ENCODE results near the gene RAB14.

RAB14 gene

DNA sequence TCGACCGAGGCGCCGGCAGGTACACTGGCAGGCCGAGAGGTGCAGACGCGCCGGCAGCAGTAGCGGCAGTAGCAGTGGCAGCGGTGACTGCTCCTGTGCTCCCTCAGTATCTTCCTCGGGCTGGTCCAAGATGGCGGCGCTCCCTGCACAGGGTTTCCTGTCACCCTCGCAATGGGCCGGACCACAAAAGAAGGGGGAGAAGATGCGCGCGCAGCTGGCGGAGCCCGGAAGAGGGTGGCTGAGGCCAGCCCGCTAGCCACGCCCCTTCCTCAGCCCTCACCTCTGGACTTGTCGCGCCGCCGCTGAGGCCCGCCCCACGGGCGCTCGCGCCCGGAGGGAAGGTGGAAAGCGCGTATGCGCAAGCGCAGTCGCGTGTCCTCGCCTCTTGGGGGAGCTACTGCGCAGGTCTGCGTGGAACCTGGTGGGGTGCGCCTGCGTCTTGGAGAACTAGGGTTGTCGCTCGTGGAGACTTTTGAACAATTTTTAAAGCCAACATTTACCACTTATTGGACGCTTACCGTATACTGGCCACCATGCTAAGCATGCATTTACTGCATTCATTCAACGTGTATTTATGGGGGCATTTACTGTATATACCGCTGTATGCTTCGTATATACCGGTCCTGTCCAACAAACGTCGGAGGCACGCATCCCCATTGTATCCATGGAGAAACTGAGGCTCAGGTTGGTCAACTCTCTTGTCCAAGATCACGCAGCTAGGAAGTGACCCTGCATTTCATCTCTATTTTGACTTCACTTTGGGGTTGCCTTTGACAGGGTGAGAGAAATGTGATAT lies at the start of gene RAB14:
Gene RAB14 (minus strand): TSS at position 132 of the 796 bp plus-strand sequence. CDS start 8,457 bp downstream, outside the sequence.
- peak; percentile 96 for DNase-seq

DNA sequence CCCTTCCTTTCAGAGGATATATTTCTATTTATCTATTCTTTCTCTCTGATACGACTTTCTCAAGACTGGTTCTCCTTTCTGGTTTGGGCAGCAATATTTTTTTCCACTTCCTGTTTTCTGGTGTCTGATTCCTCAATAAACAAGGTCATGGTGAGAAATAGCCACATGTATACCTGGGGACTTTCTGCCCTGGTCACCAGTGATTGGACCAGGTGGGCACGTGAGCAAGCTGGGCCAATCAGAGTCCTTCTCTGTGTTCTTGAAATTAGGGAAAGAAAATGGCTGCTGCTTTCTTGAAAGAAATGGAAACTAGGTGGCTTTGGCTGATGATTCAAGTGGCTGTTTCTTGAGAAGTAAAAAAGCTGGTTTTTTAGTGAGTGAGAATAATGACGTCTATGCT lies 47.9 kb upstream of the RAB14 start:
- DNase-seq = peak; percentile 51

GRCh38 chr9:121246821-121247561 lies 45.3 kb upstream of the RAB14 start:
- no peak for DNase-seq

DNA sequence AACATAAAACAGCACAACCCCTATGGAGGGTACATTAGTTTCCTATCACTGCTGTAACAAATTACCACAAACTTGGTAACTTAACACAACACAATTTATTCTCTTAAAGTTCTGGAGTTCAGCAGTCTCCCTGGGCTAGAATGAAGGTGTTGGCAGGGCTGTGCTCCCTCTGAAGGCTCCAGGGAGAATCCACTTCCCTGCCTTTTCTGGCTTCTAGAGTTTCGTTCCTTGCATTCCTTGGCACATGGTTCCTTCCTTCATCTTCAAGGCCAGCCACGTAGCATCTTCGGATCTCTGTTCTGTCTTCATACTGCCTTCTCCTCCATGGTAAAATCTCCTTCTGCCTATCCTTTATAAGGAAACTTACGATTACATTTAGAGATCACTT lies 41.3 kb upstream of the RAB14 start:
- DNase-seq = no peak

DNA sequence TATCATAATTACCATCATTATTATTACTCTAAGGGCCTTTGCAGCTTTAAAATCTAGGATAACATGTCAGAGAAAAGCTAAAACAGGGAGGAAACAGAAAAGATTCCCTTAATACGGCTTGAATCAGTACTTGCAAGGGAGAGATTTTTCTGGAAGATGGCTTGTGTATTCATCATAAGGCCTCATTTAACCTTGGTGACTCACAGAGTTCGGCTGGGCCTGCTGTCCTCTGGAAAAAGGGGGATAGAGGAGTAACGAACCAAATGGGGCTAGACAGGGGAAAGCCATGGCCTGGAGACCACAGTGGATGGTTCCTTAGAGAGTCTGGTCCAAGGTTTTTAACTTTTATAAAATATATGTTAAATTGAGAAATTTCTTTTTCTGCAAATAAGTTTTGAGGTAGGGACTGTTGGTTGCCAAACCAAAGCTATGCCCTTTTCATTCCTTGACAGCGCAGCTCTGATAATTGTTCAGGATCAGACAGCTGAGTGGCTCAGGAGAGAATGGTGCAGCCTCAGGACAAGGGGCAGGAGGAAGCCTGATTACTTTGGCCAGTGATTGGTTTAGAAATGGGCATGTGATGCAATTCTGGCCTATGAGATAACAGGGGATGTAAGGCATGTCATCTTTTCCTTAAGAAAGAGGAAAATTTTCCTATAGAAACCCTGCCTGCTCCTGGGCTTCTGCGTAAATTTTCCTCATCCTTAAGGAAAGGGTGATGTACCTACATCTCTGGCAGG lies 40.7 kb upstream of the RAB14 start:
- no peak for DNase-seq

DNA sequence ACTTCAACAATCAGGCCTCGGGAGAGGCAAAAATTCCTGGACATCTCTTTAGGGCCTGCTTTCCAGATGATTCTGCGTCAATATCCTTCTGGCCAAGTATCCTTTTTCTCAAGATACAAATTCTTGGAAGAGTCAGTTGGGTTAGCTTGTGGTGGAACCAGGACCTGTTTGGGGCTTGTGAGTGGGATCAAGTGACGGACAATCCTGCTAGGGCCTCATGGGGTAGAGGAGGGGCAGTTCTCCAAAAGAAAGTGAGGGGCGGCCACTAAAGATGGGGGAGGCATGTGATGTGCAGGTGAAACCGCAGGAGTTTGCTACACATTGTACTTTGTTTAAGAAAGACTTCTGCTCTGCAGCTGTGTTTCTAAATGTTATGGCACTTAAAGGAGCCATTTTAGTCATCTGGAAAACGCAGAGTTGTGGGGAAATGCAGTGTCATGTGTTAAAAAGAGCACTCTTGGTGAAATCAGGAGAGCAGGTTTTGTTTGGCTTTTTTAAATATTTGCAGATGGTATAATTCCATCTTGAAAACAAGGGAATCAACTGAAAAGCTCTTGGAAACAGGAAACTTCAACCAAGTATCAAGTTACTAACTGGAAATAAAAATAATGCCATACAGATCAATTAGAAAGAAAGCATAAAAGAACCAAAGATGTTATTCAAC lies 38.9 kb upstream of the RAB14 start:
- DNase-seq = no peak

DNA sequence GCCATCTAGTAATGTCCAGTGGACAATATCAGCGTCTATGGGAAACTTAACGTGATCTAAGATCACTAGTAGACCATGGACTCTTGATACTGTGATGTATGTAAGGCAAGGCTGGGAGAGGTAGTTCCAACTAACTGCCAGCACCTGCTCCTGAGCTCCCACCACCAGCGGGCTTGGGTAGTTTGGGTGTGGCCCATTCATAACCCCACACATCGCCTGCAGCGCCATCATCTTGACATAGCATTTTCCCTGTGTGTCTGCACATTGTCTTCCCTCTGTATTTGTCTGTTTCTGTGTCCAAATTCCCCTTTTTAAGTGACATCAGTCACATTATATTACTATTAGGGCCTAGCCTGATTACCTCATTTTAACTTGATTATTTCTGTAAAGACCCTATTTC lies 38.2 kb upstream of the RAB14 start:
- DNase-seq = no peak

GRCh38 chr9:121239071-121239470 lies 37.4 kb upstream of the RAB14 start:
- DNase-seq = no peak

DNA sequence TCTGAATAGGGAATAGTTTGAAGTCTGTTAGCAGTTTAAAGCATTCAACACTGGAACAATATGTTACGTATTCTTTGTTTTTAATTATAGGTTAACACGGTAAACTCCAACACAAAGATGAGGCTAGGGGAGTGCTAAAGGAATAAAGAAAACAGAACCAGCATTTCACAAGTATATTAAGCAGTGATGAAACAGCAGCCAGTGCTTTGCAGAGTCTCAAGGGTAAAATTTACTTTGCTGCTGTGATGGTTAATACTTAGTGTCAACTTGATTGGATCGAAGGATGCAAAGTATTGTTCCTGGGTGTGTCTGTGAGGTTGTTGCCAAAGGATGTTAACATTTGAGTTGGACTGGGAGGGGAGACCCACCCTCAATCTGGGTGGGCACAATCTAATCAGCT lies 36.2 kb upstream of the RAB14 start:
- no peak for DNase-seq

- no peak for DNase-seq
Measured at GRCh38 chr9:121235512-121235911, 33.8 kb upstream of the RAB14 start.

- DNase-seq = no peak
Measured at GRCh38 chr9:121234832-121235161, 33.1 kb upstream of the RAB14 start.

DNA sequence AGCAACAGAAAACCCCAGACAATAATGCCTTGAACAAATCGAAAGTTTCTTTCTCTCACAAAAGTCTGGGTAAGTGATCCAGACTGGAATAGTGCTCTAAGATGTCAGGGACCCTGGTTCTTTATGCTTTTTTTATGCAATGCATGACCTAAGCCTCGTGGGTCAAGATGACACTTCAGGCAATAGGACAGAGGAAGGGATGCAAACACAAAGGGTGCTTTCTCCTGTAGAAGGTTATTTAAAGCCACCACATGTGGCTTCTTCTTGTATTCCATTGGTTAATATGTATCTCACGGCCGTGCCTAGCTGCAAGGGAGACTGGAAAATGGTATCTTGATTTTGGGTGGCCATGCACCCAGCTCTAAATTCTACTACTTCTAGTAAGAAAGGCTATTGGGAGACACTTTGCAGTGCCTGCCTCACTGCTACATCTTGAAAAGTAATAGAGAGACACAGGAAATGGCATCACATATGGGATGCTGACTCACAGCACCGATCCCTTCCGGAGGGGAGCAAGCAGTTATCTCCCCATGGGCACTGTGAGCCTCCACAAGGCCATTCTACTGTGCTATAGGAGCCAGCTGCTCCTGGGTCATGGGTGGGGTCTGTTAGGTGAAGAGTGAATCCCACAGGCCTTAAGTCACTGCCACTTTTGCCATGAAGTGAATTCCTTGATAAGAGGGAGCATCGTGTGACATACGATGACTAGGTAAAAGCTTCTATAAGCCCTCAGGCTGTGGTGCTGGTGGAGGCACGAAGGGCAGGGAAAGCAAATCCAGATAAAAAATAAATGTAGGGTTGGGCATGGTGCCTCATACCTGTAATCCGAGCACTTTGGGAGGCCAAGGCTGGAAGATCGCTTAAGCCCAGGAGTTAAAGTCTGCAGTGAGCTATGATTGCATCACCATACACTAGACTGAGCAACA lies 32.5 kb upstream of the RAB14 start:
- peak; percentile 30 for DNase-seq

DNA sequence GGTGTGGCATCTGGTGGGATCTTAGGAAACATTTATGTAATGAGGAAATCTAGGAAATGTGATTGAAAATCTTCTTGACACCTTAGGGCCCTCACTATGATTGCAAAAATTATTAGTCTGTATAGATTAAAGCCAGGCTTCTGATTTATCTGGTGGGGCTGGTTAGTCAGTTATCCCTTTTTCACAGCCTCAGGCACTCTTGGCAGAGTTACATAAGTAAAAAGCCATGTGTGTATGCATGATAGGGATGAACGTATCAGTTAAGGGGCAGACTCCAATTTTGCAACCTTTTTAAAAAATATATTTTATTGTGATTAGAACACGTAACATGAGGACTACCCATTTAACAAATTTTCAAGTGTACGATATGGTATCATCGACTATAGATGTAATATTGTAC lies 30.6 kb upstream of the RAB14 start:
- DNase-seq = no peak

- DNase-seq = no peak
Measured at GRCh38 chr9:121230256-121230655, 28.6 kb upstream of the RAB14 start.

DNA sequence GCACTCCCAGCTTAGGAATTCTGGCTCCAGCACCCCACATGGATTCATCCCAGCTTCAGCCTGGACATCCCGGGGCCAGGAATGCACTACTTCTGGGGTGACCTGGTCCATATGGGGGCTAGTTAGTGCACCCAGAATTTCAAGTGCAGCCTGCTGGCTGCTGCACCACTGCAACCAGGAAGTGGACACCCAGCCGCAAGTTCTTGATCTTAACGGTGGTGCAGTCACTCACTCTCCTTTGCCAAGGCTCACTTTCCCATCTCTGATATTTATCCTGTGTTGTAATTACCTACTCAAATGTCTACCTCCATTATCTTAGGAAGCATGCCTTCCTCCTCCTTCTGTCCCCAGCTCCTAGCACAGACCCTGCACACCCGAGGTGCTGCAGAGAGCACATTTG lies 26.2 kb upstream of the RAB14 start:
- DNase-seq = no peak

GRCh38 chr9:121226175-121226574 lies 24.5 kb upstream of the RAB14 start:
- no peak for DNase-seq

DNA sequence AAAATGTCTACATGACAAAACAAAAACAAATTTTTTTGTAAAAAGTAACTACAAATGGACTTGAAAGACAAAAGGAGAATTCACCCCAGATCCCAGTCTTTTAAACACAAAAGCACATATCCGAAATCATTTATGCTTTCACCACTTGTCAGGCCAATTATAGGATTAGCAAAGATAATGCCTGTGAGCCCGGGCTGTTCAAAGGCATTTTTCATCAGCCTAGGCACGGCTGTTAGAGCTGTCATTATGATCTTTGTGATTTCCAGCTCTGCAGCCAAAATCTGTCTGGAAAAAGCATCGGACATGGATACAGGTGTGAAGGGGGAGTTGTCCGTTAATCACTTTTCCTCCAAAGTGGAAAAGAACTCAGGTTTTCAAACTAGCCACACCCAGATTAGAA lies 23.6 kb upstream of the RAB14 start:
- DNase-seq = no peak

DNA sequence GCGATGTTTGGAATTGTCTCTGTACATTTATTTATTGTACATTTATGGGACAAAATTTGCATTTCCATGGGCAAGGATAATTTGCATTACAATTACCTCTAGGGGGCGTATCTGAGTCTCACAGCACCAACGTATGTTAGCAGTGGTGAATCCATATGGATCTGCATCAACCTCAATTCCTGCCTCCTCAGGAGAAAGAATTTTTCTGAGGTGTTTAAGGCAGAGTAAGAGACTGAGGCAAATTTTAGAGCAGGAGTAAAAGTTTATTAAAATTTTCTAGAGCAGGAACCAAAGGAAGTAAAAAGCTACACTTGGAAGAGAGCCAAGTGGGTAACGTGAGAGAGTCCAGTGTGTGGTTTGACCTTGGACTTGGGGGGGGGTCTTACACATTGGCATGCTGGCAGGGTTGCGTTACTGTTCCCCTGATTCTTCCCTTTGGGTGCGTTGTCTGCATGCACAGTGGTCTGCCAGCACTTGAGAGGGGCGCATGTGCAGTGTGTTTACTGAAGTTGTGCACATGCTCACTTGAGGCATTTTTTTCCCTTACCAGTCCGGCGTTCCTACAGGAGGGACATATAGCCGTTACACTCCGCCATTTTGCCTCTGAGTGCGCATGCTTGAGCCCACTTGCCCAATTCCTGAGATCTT lies 21.0 kb upstream of the RAB14 start:
- no peak for DNase-seq

GRCh38 chr9:121221664-121222055 lies 20.0 kb upstream of the RAB14 start:
- DNase-seq = no peak

DNA sequence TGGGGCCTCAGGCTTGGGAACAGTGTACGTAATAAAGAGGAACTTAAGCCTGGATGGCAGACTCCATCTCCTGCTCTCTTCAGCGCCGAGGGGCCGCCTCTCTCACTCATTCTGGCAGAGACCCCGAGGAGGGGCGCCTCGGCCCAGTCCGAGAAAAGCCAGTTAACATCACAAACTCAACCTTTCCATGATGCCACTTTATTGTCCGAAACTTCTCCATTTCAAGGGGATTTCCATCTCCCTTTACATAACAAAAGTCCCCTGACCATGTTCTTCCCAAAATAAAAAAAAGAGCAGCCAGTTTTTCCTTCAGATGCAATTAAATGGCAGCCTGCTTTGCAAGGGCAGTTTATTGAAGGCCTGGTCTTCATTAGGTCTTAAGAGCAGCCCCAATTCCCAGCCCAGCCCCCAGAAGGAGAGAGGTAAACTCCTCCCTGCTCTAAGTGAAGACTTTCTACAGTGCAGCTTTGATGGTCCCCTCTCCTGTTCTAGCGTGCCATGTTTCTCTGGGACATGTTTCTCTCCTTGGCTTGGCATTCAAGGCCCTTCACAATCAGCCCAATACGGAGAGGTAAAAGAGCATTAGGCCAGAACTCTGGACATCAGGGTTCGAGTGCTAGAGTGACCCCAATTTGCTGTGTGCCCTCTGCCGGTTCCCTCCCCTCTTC lies 19.5 kb upstream of the RAB14 start:
- no peak for DNase-seq

- DNase-seq = no peak
Measured at GRCh38 chr9:121219530-121219929, 17.9 kb upstream of the RAB14 start.

All from GF-D8 (cell line).